SU-DHL-6 (cell line): ENCODE results near the gene IGSF10.

Source experiments
- H2AFZ ChIP-seq: fragments of 200-600 bp; sonication (generic); 2 replicates; pipeline ENCODE4 v1.6.1; 2014; ENCODE audit warnings: low read depth, mild to moderate bottlenecking, moderate library complexity, mixed read lengths, antibody characterized with exemption, low read length; ENCODE audit not compliant: severe bottlenecking
- H3F3A ChIP-seq: fragments of 200-600 bp; shearing (Covaris generic); 2 replicates; pipeline ENCODE4 v1.6.0; 2016; ENCODE audit warnings: antibody characterized with exemption, mild to moderate bottlenecking; ENCODE audit not compliant: insufficient read depth
- H3K27ac ChIP-seq: fragments of 200-600 bp; sonication (generic); 2 replicates; pipeline ENCODE4 v1.5.1; 2016; ENCODE audit warnings: low read depth, mild to moderate bottlenecking, low read length, moderate library complexity, mixed read lengths
- H3K27me3 ChIP-seq: fragments of 200-600 bp; sonication (generic), shearing (Covaris generic); 2 replicates; pipeline ENCODE4 v1.6.0; 2014; ENCODE audit warnings: mild to moderate bottlenecking, low read length
- H3K36me3 ChIP-seq: fragments of 200-600 bp; sonication (generic); 2 replicates; pipeline ENCODE4 v1.6.1; 2014; ENCODE audit warnings: mild to moderate bottlenecking, low read length, mixed read lengths
- H3K4me2 ChIP-seq: fragments of 300-600, 200-600 bp; shearing (Covaris generic), sonication (generic); 2 replicates; pipeline ENCODE4 v1.6.0; 2014; ENCODE audit warnings: low read length, low read depth, mild to moderate bottlenecking; ENCODE audit not compliant: poor library complexity, severe bottlenecking
- H3K4me3 ChIP-seq: fragments of 200-600 bp; sonication (generic); 2 replicates; pipeline ENCODE4 v1.5.1; 2014; ENCODE audit warnings: antibody characterized with exemption, low read length, mild to moderate bottlenecking, mixed read lengths; ENCODE audit not compliant: insufficient read depth, poor library complexity, severe bottlenecking
- H3K79me2 ChIP-seq: fragments of 200-600 bp; sonication (generic); 2 replicates; pipeline ENCODE4 v1.6.1; 2014; ENCODE audit warnings: mild to moderate bottlenecking, low read length, moderate library complexity; ENCODE audit not compliant: insufficient read depth
- H3K9ac ChIP-seq: fragments of 200-600 bp; sonication (generic); 2 replicates; pipeline ENCODE4 v1.7.0; 2014; ENCODE audit warnings: mild to moderate bottlenecking, low read length
- H3K9me2 ChIP-seq: fragments of 200-600 bp; sonication (generic); replicated peaks from 2 replicates; pipeline ENCODE4 v1.6.1; 2014; ENCODE audit warnings: low read length; ENCODE audit not compliant: insufficient read depth
- H3K9me3 ChIP-seq: fragments of 200-600 bp; sonication (generic); 2 replicates; pipeline ENCODE4 v1.6.1; 2014; ENCODE audit warnings: low read length, mixed read lengths; ENCODE audit not compliant: insufficient read depth
- H4K20me1 ChIP-seq: fragments of 200-600 bp; sonication (generic); 2 replicates; pipeline ENCODE4 v1.6.1; 2014; ENCODE audit warnings: low read depth, mild to moderate bottlenecking, antibody characterized with exemption, low read length, moderate library complexity, mixed read lengths
- EZH2phosphoT487 ChIP-seq: fragments of 200-600 bp; sonication (generic), shearing (Covaris generic); conservative IDR thresholded peaks from 2 replicates; pipeline ENCODE4 v1.6.1; 2018; ENCODE audit warnings: mild to moderate bottlenecking, antibody characterized with exemption, low read length, moderate library complexity, mixed read lengths
- TF ChIP-seq, protein P1 (sequence below): fragments of 200-600 bp; sonication (generic); IDR thresholded peaks from one replicate; pipeline ENCODE4 v1.5.1; 2017; ENCODE audit warnings: antibody characterized with exemption, mild to moderate bottlenecking, low read length, moderate library complexity; ENCODE audit not compliant: insufficient read depth, poor library complexity, severe bottlenecking

IGSF10 gene

DNA sequence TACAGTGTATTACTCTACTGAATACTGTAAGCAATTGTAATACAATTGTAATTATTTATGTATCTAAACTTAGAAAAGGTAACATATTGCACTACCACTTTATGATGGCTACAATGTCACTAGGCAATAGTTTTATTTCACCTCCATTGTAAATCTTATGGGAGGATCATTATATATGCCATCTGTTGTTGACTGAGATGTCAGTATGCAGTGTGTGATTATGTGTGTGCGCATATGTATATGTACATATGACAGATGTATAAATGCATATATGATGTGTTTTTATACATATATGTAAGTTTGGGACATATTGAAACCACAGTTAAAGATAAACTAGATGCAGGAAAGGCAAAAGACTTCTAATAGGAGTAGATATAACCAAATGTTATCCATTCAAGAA, 8.5 kb downstream of the IGSF10 start:
- no peaks in the 10 kb centered on the region for H3K27me3 ChIP-seq
- H4K20me1 ChIP-seq: no peaks in the 10 kb centered on the region
- H3K9me2 ChIP-seq: no peaks in the 10 kb centered on the region
- H3K27ac ChIP-seq: no peak overlapping the region
- no peak overlapping the region for H3K4me2 ChIP-seq
- no peaks in the 10 kb centered on the region for H3K79me2 ChIP-seq
- H3K36me3 ChIP-seq: no peaks in the 10 kb centered on the region
- no peak overlapping the region for H2AFZ ChIP-seq
- no peak overlapping the region for H3K9ac ChIP-seq
- TF ChIP-seq EZH2phosphoT487: no peak
- TF ChIP-seq, protein P1, sequence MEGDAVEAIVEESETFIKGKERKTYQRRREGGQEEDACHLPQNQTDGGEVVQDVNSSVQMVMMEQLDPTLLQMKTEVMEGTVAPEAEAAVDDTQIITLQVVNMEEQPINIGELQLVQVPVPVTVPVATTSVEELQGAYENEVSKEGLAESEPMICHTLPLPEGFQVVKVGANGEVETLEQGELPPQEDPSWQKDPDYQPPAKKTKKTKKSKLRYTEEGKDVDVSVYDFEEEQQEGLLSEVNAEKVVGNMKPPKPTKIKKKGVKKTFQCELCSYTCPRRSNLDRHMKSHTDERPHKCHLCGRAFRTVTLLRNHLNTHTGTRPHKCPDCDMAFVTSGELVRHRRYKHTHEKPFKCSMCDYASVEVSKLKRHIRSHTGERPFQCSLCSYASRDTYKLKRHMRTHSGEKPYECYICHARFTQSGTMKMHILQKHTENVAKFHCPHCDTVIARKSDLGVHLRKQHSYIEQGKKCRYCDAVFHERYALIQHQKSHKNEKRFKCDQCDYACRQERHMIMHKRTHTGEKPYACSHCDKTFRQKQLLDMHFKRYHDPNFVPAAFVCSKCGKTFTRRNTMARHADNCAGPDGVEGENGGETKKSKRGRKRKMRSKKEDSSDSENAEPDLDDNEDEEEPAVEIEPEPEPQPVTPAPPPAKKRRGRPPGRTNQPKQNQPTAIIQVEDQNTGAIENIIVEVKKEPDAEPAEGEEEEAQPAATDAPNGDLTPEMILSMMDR: no peak
- no peak overlapping the region for H3K4me3 ChIP-seq
- H3K9me3 ChIP-seq: no peaks in the 10 kb centered on the region
- no peaks in the 10 kb centered on the region for H3F3A ChIP-seq

DNA sequence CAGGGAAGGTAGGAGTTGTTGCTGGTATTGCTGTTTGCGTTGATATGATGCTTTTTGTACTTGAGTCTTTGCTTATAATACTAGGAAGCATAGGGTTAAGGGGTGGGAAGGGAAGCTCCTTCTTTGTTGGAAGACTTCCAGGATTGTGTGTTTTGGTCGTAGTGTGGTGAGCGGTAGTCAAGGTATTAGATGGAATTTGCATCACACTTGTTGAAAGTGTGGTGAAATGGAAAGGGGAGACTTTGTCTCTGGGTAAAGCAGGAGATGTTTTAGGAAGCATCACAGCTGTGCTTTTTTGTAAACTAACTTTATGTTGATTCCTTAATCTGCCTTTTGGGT, 14.9 kb downstream of the IGSF10 start:
- Histone ChIP-seq H3K9me2 (no peaks in the 10 kb centered on the region), H2AFZ (no peak overlapping the region), H4K20me1 (no peaks in the 10 kb centered on the region), H3K9me3 (no peaks in the 10 kb centered on the region), H3K4me3 (no peak overlapping the region), H3K36me3 (no peaks in the 10 kb centered on the region), H3K4me2 (no peak overlapping the region), H3K79me2 (no peaks in the 10 kb centered on the region), H3F3A (no peaks in the 10 kb centered on the region), H3K9ac (no peak overlapping the region), H3K27me3 (no peaks in the 10 kb centered on the region), H3K27ac (no peak overlapping the region)
- TF ChIP-seq, protein P1: no peak
- no peak for TF ChIP-seq EZH2phosphoT487

DNA sequence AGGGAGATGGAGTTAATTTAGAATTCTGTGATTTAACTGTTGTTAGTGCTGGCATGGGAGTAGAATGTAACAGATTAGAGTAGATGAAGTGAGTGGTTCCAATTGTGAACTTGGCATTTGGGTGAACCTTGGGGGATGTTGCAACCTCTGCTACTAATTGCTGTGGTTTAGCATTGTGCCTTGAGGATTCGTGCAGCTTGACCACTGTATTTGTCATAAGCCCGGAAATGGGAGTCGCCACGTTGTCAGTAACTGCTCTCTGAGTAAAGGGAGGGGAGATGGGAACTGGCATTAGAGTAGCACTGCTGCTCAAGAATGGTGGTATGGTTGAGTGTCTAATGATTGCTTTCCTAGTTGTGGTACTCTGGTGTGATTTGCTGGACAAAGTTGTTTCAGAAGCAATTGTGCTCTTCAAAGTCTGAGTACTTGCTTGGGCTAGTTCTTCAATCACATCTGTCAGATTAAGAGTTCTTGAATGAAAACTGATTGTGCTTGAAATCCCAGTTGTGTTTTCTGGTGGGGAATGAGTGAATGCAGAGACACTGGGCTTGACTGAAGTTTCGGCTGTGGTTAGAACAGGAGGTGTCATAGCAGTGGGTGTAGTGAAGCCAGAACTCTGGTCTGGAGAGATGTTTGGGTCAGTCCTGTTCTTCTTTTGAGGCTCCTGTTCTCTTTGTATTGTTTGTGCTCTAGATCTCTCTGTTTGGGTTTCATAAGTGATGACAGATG, 15.4 kb downstream of the IGSF10 start:
- no peak overlapping the region for H3K4me2 ChIP-seq
- no peak overlapping the region for H2AFZ ChIP-seq
- H3K9ac ChIP-seq: no peak overlapping the region

DNA sequence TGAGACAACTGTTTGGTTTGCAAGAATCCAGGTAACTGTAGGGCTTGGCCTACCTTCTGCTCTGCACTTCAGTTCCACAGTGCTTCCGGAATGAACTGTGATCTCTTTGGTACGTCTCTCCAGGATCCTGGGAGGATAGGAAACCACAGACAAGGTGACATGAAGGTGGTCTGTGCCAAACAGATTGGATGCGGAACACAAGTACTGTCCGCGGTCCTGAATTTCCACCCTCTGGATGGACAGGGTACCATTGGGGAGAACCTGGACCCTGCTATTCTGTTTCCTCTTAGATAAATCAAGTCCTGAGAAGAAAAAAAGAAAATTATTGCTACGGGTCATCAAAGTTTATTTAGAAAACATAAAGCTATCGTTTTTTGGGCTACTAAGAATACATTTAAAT, 17.3 kb downstream of the IGSF10 start:
- 0 out of 2 replicates have a peak, but pooled peaks cover 3% of the 10 kb centered on the region for H3F3A ChIP-seq
- no peak overlapping the region for H3K4me3 ChIP-seq
- H3K9ac ChIP-seq: no peak overlapping the region
- no peaks in the 10 kb centered on the region for H3K79me2 ChIP-seq
- H3K9me3 ChIP-seq: no peaks in the 10 kb centered on the region
- H3K36me3 ChIP-seq: no peaks in the 10 kb centered on the region
- no peaks in the 10 kb centered on the region for H3K9me2 ChIP-seq
- H4K20me1 ChIP-seq: no peaks in the 10 kb centered on the region
- no peak overlapping the region for H2AFZ ChIP-seq
- no peak overlapping the region for H3K27ac ChIP-seq
- H3K4me2 ChIP-seq: no peak overlapping the region
- H3K27me3 ChIP-seq: no peaks in the 10 kb centered on the region
- TF ChIP-seq, protein P1: no peak
- no peak for TF ChIP-seq EZH2phosphoT487

More for the DNA sequence above, 15.4 kb downstream of the IGSF10 start:
- no peaks in the 10 kb centered on the region for H3K27me3 ChIP-seq
- H3K9me3 ChIP-seq: no peaks in the 10 kb centered on the region
- no peaks in the 10 kb centered on the region for H3K79me2 ChIP-seq
- no peaks in the 10 kb centered on the region for H3K9me2 ChIP-seq
- no peak overlapping the region for H3K27ac ChIP-seq
- H3K36me3 ChIP-seq: no peaks in the 10 kb centered on the region
- no peaks in the 10 kb centered on the region for H3F3A ChIP-seq
- no peak for TF ChIP-seq EZH2phosphoT487
- no peaks in the 10 kb centered on the region for H4K20me1 ChIP-seq
- H3K4me3 ChIP-seq: no peak overlapping the region
